ENCODE data around the gene RRM2.
A peak's percentile ranks its signal among the peaks of the same experiment; 100 is the strongest.
"Not testable (repeated sequence)": the region's sequence is repeated elsewhere in the genome, so short reads cannot be mapped to it uniquely, and the experiment has no call there.

The RRM2 gene

DNA sequence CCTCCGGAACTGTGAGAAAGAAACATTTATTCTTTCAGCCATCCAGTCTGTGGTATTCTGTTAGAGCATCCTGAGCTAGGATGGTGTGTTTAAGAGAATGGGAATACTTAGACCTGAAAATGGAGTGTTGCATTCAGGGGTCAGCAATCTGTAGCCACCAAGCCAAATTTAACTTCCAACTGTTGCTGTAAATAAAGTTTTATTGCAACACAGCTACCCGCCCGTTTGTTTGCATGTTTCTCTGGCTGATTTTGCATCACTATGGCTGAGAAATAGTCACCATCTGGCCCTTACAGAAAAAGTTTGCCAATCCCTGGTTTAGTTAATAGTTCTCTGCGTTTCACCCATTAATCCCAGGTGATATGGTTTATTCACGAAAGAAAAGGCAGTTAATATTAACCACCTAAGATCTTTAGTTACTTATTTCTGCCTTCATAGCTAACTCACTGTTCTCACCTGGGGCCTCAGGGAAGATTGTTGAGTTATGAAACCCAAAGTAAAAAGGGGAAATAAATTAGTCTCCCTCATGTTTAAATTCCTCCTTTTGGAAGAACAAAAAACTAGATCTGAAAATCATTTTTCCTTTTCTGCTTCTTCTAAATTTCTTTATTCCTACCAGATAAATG lies 32.9 kb upstream of the RRM2 start:
- H3K27ac ChIP-seq = no peak overlapping the region
- DNase-seq (ENCODE audit: low read depth, low spot score) = no peak

DNA sequence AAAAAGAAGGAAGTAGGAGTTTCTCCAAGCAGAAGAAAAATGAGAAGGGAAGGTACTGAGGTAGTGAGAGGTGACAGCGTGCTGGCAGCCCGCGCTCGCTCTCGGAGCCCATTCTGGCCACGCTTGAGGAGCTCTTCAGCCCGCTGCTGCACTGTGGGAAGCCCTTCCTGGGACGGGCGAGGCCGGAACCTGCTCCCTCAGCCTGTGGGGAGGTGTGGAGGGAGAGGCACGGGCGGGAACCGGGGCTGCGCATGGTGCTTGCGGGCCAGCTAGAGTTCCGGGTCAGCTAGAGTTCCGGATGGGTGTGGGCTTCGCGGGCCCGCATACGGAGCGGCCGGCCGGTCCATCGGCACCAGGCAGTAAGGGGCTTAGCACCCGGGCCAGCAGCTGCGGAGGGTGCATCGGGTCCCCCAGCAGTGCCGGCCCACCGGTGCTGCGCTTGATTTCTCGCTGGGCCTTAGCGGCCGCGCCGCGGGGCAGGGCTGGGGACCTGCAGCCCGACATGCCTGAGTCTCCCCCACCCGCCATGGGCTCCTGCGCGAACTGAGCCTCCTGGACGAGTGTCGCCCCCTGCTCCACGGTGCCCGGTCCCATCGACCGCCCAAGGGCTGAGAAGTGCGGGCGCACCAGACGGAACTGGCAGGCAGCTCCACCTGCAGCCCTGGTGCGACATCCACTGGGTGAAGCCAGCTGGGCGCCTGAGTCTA lies 31.2 kb upstream of the RRM2 start:
- no peak overlapping the region for H3K27ac ChIP-seq
- no peak for DNase-seq (ENCODE audit: low read depth, low spot score)

DNA sequence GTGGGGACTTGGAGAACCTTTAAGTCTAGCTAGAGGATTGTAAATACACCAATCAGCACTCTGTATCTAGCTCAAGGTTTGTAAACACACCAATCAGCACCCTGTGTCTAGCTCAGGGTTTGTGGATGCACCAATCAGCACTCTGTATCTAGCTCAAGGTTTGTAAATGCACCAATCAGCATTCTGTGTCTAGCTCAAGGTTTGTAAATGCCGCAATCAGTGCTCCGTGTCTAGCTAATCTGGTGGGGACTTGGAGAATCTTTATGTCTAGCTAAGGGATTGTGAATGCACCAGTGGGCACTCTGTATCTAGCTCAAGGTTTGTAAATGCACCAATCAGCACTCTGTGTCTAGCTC lies 30.7 kb upstream of the RRM2 start:
- DNase-seq (ENCODE audit: low read depth, low spot score); H3K27ac ChIP-seq: not testable (repeated sequence)

DNA sequence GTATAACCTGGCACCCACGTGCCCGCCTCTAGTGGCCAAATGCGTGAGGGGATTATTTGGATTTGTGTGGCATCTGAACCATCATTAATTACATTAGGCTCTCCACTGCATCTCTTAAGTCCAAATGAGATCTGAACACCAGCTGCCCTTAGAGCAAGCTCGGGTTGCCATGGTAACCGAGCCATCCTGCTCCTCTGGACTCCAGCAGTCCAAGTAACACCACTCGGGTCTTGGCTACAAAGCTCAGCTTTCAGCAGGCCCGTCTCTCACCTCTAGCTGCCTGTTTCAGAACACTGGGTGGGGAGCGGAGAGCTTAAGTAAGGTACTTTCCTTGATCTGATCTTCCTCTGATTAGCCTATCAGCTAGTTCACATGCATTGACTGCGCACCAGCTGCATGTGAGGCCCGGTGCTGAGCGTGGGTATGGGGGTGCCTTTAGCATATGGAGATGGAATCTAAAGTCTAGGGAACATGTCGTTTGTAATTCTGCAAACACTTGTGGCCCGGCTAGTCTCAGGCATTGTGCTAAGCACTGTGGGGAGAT lies 28.2 kb upstream of the RRM2 start:
- DNase-seq (ENCODE audit: low read depth, low spot score) = no peak
- no peak overlapping the region for H3K27ac ChIP-seq

DNA sequence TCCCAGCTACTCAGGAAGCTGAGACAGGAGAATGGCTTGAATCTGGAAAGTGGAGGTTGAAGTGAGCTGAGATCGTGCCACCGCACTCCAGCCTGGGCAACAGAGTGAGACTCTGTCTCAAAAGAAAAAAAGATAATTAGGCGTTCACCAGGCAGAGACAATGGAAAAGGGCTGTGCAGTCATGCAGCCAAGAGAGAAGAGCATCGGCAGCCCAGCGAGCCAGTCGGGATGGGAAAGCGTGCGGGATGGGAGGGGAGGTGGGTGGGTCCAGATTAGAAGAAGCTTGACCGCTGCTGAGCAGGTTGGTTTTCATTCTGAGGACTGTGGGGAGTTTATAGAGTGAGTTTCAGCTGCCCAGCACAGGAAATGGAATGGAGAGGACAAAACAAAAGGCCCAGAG lies 27.4 kb upstream of the RRM2 start:
- DNase-seq (ENCODE audit: low read depth, low spot score) = no peak
- no peak overlapping the region for H3K27ac ChIP-seq

DNA sequence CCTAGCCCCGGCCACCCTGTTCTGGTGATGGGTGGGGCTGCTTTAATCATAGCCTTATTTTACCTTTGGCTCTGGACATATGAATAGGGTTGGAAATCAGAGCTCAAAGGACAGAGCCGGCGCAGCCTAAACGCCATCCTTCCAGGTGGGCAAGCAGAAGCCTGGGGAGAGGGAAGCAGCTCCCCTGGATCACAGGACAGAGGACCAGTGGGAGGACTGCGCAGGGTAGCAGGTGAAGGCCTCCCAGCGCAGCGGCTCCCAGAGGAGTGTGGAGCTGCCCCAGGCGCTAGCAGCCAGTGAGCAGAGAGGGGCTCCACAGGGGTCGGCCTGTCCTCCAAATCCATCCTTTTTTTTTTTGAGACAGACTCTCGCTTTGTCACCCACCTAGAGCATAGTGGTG lies 25.9 kb upstream of the RRM2 start:
- no peak for DNase-seq (ENCODE audit: low read depth, low spot score)
- no peak overlapping the region for H3K27ac ChIP-seq

DNA sequence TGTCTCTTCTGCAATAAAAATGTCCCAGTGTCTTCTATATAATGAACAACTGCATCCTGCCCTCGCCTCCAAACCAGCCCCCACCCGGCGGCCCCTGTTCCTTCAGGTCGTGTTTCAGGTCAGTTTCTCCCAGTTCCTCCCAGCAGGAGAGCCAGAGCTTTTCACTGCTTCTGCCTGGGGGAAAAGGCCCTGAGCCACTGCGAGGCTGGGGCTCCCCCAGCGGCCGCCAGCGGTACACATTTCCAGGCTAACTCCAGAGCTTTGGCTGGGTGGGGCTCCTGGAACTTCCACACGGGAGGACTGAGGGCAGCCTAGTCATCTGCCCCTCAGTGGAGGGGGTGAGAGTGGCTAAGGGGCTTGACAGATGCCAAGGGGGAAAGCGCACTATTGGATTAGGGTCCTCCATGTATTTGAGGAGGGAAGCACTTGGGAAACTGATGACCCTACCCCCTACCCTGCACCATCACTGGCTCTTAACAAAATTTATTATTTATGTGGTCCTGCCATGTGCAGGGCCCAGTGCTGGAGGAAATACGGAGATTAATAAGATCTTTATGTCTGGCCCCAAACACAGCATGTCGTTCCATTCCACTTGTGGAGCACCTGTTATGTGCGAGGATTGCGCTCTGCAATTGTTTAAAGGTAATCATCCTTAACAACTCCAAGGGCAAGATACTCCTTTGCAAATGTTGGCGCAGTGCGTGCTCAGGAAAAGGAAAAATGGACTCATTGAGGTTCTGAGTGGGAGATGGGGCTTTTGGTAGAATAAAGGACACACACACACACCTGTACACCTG lies 25.0 kb upstream of the RRM2 start:
- peak; percentile 12 for DNase-seq (ENCODE audit: low read depth, low spot score)
- no peak overlapping the region for H3K27ac ChIP-seq

DNA sequence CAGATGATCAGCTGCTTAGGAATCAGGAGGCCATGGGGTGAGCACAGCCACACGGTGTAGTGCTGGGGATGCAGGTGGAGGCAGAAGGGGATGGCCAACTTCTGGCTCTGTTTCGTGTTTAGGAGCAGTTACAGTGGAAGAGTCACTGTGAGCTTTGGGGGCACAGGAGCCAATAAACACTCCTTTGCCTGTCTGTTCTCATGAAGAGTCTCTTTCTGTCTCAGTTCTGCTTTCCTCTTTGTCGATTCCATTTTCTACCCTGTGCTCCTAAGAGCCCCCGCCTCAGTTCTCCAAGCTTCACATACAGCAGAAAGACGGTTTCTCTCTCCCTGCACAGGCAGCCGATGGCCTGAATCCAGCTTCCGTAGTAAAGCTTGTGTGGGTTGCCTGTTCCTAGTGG lies 21.0 kb upstream of the RRM2 start:
- no peak overlapping the region for H3K27ac ChIP-seq
- DNase-seq (ENCODE audit: low read depth, low spot score) = no peak

DNA sequence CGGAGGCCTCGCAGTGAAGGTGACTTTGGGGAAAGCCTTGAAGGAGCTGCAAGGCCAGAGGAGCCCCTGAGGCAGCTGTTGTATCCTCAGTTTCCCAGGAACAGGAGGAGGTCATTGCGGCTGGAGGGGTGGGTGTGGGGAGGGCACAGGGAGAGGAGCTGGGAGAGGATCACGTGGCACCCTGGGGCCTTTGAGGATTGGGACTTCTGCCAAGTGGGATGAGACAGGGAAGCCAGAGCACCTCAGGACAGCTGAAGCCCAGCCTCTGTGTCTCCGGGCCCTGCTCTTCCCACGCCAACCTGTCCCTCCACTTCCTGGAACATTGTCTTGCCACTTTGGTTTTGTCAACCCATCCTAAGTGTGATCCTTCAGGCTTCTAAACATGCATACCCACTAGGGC lies 19.4 kb upstream of the RRM2 start:
- H3K27ac ChIP-seq = no peak overlapping the region
- no peak for DNase-seq (ENCODE audit: low read depth, low spot score)

DNA sequence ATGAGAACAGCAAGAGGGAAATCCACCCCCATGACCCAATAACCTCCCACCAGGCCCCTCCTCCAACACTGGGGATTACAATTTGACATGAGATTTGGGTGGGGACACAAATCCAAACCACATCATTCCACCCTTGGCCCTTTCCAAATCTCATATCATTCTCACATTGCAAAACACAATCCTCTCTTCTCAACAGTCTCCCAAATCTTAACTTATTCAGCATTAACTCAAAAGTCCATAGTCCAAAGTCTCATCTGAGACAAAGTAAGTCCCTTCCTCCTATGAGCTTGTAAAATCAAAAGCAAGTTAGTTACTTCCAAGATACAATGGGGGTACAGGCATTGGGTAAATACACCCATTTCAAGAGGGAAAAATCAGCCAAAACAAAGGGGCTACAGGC lies 17.6 kb upstream of the RRM2 start:
- H3K27ac ChIP-seq; DNase-seq (ENCODE audit: low read depth, low spot score): not testable (repeated sequence)

DNA sequence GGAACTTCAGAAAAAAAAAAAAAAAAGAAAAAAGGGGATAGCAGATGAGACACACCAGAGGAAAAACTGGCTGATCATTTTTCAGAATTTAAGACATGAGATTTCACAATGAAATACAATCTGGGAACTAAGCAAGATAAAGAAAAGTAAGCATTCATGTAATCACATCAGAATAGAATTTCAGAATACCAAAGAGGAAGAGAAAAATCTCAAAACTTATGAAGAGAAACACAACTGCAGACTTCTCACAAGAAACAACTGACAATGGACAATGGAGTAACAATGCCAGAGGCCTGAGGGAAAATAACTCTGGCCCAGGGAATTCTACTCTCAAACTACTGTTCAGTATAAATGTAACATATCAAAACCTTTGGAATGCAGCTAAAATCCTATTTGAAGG lies 13.2 kb upstream of the RRM2 start:
- no peak overlapping the region for H3K27ac ChIP-seq
- DNase-seq (ENCODE audit: low read depth, low spot score) = no peak

DNA sequence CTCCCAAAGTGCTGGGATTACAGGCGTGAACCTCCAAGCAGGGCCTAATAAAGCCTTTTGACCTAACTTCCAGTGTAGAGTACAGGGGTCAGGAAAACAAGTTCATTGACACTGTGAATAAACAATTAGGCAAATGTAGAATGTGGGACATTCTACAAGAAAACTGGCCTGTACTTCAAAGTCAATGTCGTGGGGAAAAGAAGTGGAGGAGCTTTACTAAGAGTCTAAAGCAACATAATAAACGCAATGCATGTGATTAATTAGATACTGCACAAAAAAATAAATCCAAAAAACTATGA lies 3.6 kb upstream of the RRM2 start:
- DNase-seq (ENCODE audit: low read depth, low spot score) = no peak
- H3K27ac ChIP-seq = no peak overlapping the region

DNA sequence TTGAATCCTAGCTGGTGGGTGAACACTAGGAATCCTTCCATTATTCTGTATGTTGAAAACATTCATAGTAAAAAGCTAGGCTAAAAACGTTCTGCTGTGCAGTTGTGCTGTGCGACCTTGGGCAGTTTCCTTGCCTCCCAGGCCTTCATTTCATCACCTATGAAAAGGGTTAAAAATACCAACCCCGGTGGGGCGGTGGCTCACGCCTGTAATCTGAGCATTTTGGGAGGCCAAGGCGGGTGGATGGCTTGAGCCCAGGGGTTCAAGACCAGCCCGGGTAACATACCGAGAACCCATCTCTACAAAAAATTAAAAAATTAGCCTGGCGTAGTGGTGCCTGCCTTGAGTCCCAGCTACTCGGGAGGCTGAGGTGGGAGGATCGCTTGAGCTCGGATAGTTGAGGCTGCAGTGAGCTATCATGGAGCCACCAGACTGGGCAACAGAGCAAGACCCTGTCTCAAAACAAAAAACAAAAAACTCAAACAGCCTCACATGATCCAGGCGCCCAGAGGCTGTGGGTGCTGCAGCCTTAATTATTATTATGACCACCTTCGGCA lies 2.9 kb upstream of the RRM2 start:
- no peak for DNase-seq (ENCODE audit: low read depth, low spot score)
- peak overlapping the region; percentile 83 for H3K27ac ChIP-seq

DNA sequence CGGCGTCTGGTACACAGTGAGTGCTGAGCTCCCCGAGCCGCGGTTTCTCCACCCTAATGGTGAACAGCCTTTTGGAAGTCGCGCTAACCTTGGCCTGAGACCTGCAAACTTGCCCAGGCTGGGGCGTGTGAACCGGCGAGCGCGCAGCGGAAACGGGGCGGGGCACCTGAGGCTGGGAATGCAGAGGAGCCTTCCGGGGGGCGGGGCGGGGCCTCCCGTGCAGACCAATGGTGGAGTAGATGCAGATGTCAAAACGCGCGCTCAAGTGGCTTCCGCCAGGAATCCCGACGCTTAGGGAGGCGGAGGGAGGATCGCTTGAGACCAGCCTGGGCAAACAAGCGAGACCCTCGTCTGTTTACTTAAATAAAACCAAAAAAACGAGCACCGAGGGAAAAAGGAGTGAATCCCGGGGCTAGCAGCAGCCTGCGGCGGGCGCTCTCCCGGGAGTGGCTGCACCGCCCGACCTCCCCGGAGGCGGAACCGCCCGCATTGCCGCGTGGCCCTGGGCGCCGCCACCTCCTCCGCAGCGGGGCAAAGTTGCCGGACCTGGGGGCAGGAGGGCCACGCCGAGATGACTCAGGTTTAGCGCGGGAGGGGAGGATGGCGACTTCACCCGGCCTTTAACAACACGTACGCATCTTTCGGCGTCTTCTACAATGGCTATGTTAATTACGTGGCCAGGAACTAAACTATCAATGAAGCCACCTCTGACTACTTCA lies 2.2 kb upstream of the RRM2 start:
- DNase-seq (ENCODE audit: low read depth, low spot score) = no peak

DNA sequence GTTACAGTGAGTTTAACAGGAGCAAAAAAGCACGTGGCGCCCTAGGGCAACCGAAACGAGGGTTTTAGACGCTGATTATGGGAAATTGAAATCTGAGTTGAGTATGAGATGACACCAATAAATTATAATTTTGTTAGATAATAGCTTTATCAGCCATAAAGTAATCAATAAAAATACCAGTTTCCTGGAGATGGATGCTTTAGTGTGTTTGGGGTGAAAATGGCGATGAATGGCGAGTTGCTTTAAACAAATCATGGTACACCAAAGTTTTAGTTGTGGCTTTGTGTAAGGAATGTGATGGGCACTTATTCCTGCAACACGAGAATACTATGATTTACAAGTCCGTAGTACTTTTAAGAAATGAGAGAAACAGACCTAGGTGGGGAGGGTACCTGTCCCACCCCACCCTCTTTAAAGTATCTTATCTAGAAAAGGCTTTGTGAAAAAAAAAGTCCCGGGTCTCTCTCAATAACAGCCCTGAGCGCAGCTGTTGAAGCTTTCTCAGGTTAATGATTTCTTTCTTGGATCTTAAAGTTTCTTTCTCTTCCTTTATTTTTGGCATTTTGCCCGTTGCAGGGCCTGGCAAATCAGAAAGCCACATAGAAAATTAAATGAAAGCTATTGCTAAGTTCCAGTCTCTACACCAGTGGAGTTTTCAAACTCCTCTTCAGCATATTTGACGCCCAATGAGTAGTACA lies 1.5 kb upstream of the RRM2 start:
- no peak for DNase-seq (ENCODE audit: low read depth, low spot score)
- H3K27ac ChIP-seq = peak overlapping the region; percentile 83

More for the DNA sequence above, 2.2 kb upstream of the RRM2 start:
- H3K27ac ChIP-seq = peak overlapping the region; percentile 83

DNA sequence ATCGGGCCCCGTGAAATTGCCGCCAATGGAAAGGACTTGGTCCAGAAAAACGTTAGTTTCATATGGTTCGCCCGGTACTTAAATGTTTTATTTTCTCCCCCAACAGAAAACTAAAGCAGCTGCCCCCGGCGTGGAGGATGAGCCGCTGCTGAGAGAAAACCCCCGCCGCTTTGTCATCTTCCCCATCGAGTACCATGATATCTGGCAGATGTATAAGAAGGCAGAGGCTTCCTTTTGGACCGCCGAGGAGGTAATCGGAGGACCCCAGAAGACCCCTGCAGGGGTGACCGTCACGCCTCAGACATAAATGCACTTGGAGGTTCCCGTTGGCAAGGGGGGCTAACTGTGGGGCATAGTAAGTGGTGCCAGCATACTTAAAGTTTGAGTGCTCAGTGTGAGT lies 742 bp downstream of the RRM2 start:
- peak overlapping the region; percentile 45 for H3K27ac ChIP-seq
- no peak for DNase-seq (ENCODE audit: low read depth, low spot score)

DNA sequence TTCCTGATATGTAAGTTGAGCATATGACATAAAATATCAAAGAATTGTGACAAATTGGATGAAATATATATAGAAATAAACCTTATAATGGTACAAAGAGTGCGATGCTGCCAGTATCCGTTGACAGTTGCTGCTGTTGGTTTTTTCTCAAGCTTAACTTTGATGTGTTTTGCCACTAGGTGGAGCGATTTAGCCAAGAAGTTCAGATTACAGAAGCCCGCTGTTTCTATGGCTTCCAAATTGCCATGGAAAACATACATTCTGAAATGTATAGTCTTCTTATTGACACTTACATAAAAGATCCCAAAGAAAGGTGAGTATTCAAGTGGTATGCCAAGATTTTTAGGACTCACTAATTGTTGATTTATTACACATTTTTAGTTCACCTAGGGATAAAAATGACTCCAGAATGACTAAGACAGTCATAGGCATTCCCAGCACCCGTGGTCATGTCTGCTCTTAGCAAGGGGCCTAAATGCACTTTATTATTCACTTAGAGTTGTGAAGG lies 2.1 kb downstream of the RRM2 start:
- peak overlapping the region; percentile 45 for H3K27ac ChIP-seq
- no peak for DNase-seq (ENCODE audit: low read depth, low spot score)

DNA sequence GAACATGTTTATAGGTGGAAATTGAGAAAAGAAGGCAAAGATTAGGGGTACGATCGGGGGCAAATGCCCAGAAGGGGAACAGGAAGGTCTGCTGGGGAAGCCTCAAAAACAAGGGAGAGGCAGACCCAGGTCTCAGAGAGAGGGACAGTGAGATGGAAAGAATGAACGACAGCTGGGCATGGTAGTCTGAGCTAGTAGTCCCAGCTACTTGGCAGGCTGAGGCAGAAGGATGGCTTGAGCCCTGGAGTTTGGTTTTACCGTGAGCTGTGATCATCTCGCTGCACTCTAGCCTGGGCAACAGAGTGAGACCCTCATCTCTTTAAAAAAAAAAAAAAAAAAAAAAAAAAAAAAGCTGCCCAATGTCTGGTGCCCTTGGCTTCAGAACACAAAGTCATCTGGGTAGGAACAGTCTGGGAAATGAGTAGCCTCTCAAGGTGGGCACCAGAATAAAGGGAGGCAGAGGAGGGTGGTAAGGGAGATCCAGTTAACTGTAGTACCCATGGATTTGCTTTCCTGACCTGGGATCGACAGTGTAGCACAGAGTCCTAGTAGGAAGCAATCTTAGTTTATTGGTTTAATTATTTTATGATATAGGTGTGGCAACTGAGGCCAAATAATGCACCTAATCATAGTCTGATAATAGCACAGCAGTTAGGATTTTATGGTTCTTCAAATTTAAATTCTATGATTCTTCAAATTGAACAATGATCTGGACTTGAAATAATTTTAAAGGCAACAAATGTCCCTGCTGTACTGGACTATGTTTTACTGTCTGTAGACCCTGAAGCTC lies 3.5 kb downstream of the RRM2 start:
- H3K27ac ChIP-seq = no peak overlapping the region
- DNase-seq (ENCODE audit: low read depth, low spot score) = no peak

DNA sequence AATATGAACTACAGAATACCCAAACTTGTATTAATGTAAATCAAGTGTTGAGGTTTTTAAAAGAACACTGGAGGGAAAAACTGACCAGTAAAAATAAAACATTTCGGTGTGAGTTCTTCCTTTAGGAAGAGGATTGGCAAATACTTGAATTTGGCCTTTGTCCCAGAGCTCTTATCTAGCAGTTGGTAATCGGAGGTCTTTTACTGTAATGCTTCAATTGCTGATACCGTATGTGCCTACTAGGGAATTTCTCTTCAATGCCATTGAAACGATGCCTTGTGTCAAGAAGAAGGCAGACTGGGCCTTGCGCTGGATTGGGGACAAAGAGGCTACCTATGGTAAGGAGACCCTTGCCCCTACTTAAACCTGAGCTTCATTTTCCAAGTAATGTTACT lies 4.1 kb downstream of the RRM2 start:
- DNase-seq (ENCODE audit: low read depth, low spot score) = no peak

More for the DNA sequence above, 4.1 kb downstream of the RRM2 start:
- H3K27ac ChIP-seq = no peak overlapping the region
